Activated CD8-positive, alpha-beta memory T cell treated with anti-CD3 and anti-CD28 coated beads for 24 hours (primary cell): ENCODE measurements around the gene UBA3.
A peak's percentile ranks its signal among the peaks of the same experiment; 100 is the strongest.

ENCODE experiments used
- DNase-seq: peaks from one replicate; pipeline ENCODE4 v3.0.0-alpha.2; 2020

UBA3 gene

GRCh38 chr3:69080233-69080920 is at the start of gene UBA3:
UBA3 (minus strand) TSS chr3:69080365; CDS start chr3:69080353, 12 bp downstream.
- DNase-seq, result peak; percentile 94

GRCh38 chr3:69129531-69129930 is 49.4 kb upstream of the UBA3 start:
- DNase-seq, result no peak

- no peak for DNase-seq
Observed at GRCh38 chr3:69128509-69128908, 48.3 kb upstream of the UBA3 start.

- DNase-seq, result no peak
Observed at GRCh38 chr3:69126999-69127398, 46.8 kb upstream of the UBA3 start.

- no peak for DNase-seq
Observed at GRCh38 chr3:69126216-69126615, 46.1 kb upstream of the UBA3 start.

- DNase-seq, result no peak
Observed at GRCh38 chr3:69122403-69122802, 42.2 kb upstream of the UBA3 start, which contains the start of gene LMOD3. LMOD3 (minus strand) TSS chr3:69122595; CDS start chr3:69122386, 209 bp downstream.

- DNase-seq, result no peak
Observed at GRCh38 chr3:69121950-69122349, 41.8 kb upstream of the UBA3 start.

GRCh38 chr3:69121513-69121912 is 41.3 kb upstream of the UBA3 start:
- no peak for DNase-seq

- peak; percentile 88 for DNase-seq
Observed at GRCh38 chr3:69120879-69121464, 40.8 kb upstream of the UBA3 start.

- DNase-seq, result no peak
Observed at GRCh38 chr3:69119681-69120080, 39.5 kb upstream of the UBA3 start.

GRCh38 chr3:69119138-69119537 is 39.0 kb upstream of the UBA3 start:
- DNase-seq, result no peak

GRCh38 chr3:69118555-69118954 is 38.4 kb upstream of the UBA3 start:
- no peak for DNase-seq

GRCh38 chr3:69116897-69117296 is 36.7 kb upstream of the UBA3 start:
- no peak for DNase-seq

- DNase-seq, result no peak
Observed at GRCh38 chr3:69116162-69116561, 36.0 kb upstream of the UBA3 start.

GRCh38 chr3:69115731-69116130 is 35.6 kb upstream of the UBA3 start:
- DNase-seq, result no peak

- DNase-seq, result no peak
Observed at GRCh38 chr3:69113536-69113935, 33.4 kb upstream of the UBA3 start.

GRCh38 chr3:69110941-69111546 is 30.9 kb upstream of the UBA3 start:
- DNase-seq, result no peak

- DNase-seq, result no peak
Observed at GRCh38 chr3:69108811-69109210, 28.6 kb upstream of the UBA3 start.

GRCh38 chr3:69107841-69108240 is 27.7 kb upstream of the UBA3 start:
- no peak for DNase-seq

GRCh38 chr3:69105320-69105719 is 25.2 kb upstream of the UBA3 start:
- DNase-seq, result no peak

- no peak for DNase-seq
Observed at GRCh38 chr3:69104586-69104985, 24.4 kb upstream of the UBA3 start.

- DNase-seq, result no peak
Observed at GRCh38 chr3:69103123-69103522, 23.0 kb upstream of the UBA3 start.

- no peak for DNase-seq
Observed at GRCh38 chr3:69102384-69102783, 22.2 kb upstream of the UBA3 start.

GRCh38 chr3:69099576-69099975 is 19.4 kb upstream of the UBA3 start:
- DNase-seq, result no peak
